Vagina (tissue), 2 donors: ENCODE measurements around the gene MCM3.

Experiments used
- POLR2A ChIP-seq, 2 donors: fragments of 450-650 bp; IDR thresholded peaks; one replicate each; pipeline ENCODE4 v1.6.1; 2017; ENCODE audit warnings: antibody characterized with exemption in 2 of 2, mild to moderate bottlenecking in 2 of 2, moderate library complexity in 2 of 2
- POLR2AphosphoS5 ChIP-seq, 2 donors: sonication (generic); formaldehyde crosslinking; IDR thresholded peaks; one replicate each; pipeline ENCODE4 v1.9.0; 2017; ENCODE audit warnings: antibody characterized with exemption in 2 of 2, mild to moderate bottlenecking in 2 of 2, low read depth in 1 of 2; ENCODE audit not compliant: insufficient read depth in 1 of 2
- TF ChIP-seq, protein P1 (sequence below), 3 experiments: fragments of 450-650 bp in 2 of 3; fragments of 200-600 bp in 1 of 3; sonication (generic) in 1 of 3; IDR thresholded peaks; one replicate each; pipeline ENCODE4 v1.5.1; 2017 to 2019; ENCODE audit warnings: antibody characterized with exemption in 3 of 3, mild to moderate bottlenecking in 2 of 3, moderate library complexity in 2 of 3

DNA sequence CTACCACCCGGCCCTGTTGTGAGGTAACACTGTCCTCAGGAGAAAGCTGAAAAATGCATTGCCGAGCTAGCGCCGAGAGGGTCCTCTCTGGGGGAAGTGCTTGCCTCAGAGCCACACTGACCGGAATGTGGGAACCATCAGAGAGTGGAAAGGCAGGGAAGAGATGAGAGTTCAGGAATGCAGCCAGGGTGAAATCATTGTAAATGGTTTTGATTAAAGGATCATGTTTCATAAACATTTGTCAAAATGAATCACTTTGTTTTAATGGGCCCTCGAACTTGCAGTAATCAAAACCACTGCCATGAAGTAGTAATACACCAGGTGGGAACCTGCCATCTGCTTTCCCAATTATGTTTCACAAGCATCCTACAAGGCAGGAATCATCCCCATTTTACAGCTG, 23.3 kb downstream of the MCM3 start:
- TF ChIP-seq, protein P1, sequence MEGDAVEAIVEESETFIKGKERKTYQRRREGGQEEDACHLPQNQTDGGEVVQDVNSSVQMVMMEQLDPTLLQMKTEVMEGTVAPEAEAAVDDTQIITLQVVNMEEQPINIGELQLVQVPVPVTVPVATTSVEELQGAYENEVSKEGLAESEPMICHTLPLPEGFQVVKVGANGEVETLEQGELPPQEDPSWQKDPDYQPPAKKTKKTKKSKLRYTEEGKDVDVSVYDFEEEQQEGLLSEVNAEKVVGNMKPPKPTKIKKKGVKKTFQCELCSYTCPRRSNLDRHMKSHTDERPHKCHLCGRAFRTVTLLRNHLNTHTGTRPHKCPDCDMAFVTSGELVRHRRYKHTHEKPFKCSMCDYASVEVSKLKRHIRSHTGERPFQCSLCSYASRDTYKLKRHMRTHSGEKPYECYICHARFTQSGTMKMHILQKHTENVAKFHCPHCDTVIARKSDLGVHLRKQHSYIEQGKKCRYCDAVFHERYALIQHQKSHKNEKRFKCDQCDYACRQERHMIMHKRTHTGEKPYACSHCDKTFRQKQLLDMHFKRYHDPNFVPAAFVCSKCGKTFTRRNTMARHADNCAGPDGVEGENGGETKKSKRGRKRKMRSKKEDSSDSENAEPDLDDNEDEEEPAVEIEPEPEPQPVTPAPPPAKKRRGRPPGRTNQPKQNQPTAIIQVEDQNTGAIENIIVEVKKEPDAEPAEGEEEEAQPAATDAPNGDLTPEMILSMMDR (IDR thresholded peaks at IDR 0.05), result no peak
- TF ChIP-seq POLR2A (IDR thresholded peaks at IDR 0.05) (no peak), POLR2AphosphoS5 (IDR thresholded peaks at IDR 0.05; ENCODE audit: insufficient read depth in 1 of 2, low read depth in 1 of 2) (no peak)
